ENCODE measurements around the gene LCE4A.

The LCE4A gene

DNA sequence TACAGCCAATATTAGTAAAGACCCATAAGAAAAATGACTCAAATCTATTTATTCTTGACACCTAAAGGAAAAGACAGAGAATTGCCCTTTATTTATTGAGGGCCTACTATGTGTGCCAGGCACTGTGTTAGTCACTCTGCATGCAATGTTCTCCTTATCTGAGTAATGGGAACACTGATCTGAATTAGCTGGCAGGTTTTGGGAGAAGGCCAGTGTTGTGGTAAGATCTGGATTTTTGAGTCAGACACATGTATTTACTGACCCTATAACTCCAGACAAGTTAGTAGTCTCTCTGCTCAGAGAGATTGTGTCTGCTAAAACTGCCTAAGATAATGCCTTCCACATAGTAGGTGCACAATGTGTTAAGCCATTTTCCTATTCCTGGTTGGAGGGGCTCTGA is 17.3 kb downstream of the LCE4A start:
- H3K36me3 Mint-ChIP-seq = no peaks in the 10 kb centered on the region
- no peaks in the 10 kb centered on the region for H3K9me3 Mint-ChIP-seq
- H3K4me1 Mint-ChIP-seq = no peaks in the 10 kb centered on the region
- ATAC-seq (ENCODE audit: low read depth) = no peak
- H3K27ac Mint-ChIP-seq = no peak overlapping the region
- no peak overlapping the region for H3K4me3 Mint-ChIP-seq
- peaks cover 2% of the 10 kb centered on the region for H3K27me3 Mint-ChIP-seq
- DNase-seq (ENCODE audit: low spot score in 2 of 2) = no peak

GRCh38 chr1:152728986-152729385 is 21.0 kb downstream of the LCE4A start:
- no peaks in the 10 kb centered on the region for H3K36me3 Mint-ChIP-seq
- no peaks in the 10 kb centered on the region for H3K4me1 Mint-ChIP-seq
- H3K4me3 Mint-ChIP-seq = no peak overlapping the region
- no peak overlapping the region for H3K27ac Mint-ChIP-seq
- ATAC-seq (ENCODE audit: low read depth) (no peak), DNase-seq (ENCODE audit: low spot score in 2 of 2) (no peak)
- no peaks in the 10 kb centered on the region for H3K9me3 Mint-ChIP-seq
- peaks cover 2% of the 10 kb centered on the region for H3K27me3 Mint-ChIP-seq

DNA sequence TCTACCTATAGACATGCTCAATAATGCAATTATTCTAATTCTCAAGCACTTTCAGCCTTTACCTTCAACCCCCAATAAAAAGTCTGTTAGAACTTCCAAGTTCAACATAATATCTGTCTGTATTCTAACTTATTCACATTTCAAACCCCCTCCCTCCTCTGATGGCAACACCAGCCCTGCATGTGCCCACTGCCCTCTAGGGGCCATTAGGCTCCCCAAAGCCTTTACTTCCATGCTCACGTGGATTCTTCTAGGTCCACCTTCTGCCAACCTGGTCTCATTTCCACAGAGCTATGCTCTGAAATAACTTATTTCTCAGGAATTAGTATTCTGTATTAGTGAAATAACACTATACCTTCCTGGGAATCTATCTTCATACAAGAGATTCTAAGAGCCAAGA is 27.7 kb downstream of the LCE4A start:
- no peak overlapping the region for H3K4me3 Mint-ChIP-seq
- H3K4me1 Mint-ChIP-seq = no peaks in the 10 kb centered on the region
- H3K27ac Mint-ChIP-seq = no peak overlapping the region
- no peaks in the 10 kb centered on the region for H3K36me3 Mint-ChIP-seq
- H3K27me3 Mint-ChIP-seq = peaks cover 10% of the 10 kb centered on the region
- no peak for DNase-seq (ENCODE audit: low spot score in 2 of 2)
- H3K9me3 Mint-ChIP-seq = no peaks in the 10 kb centered on the region
- no peak for ATAC-seq (ENCODE audit: low read depth)

DNA sequence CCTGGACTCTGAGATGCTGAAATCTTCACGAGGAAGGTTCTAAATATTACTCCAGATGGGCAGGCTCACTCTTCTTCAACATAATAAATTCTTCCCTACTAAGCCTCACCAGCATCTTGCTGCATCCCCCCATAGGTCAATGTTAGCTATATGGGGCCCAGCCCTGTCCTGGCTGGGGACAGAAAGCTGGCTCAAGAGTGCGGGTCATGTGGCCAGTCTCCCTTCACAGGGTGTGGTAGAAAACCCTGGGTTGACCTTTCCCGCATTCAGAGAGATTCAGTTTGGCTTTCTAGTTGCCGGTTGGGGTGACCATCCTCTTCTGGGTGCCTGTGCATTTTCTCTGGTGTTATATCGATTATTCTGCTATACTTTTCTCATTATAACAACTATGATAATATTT is 30.0 kb downstream of the LCE4A start:
- H3K9me3 Mint-ChIP-seq = no peaks in the 10 kb centered on the region
- DNase-seq (ENCODE audit: low spot score in 2 of 2) (no peak), ATAC-seq (ENCODE audit: low read depth) (no peak)
- H3K27ac Mint-ChIP-seq = no peak overlapping the region
- no peaks in the 10 kb centered on the region for H3K36me3 Mint-ChIP-seq
- H3K27me3 Mint-ChIP-seq = peaks cover 12% of the 10 kb centered on the region
- H3K4me1 Mint-ChIP-seq = no peaks in the 10 kb centered on the region
- no peak overlapping the region for H3K4me3 Mint-ChIP-seq

GRCh38 chr1:152739841-152740240 is 31.9 kb downstream of the LCE4A start:
- ATAC-seq (ENCODE audit: low read depth) (no peak), DNase-seq (ENCODE audit: low spot score in 2 of 2) (no peak)
- Mint-ChIP-seq H3K27me3 (peaks cover 15% of the 10 kb centered on the region), H3K36me3 (no peaks in the 10 kb centered on the region), H3K4me1 (no peaks in the 10 kb centered on the region), H3K4me3 (no peak overlapping the region), H3K27ac (no peak overlapping the region), H3K9me3 (no peaks in the 10 kb centered on the region)

- H3K27me3 Mint-ChIP-seq = peaks cover 15% of the 10 kb centered on the region
- H3K9me3 Mint-ChIP-seq = no peaks in the 10 kb centered on the region
- DNase-seq (ENCODE audit: low spot score in 2 of 2) (no peak), ATAC-seq (ENCODE audit: low read depth) (no peak)
- H3K36me3 Mint-ChIP-seq = no peaks in the 10 kb centered on the region
- no peaks in the 10 kb centered on the region for H3K4me1 Mint-ChIP-seq
- H3K4me3 Mint-ChIP-seq = no peak overlapping the region
- no peak overlapping the region for H3K27ac Mint-ChIP-seq
These were observed 33.7 kb downstream of the LCE4A start for GRCh38 chr1:152741656-152742055.

GRCh38 chr1:152743371-152744145 is 35.6 kb downstream of the LCE4A start:
- no peak for DNase-seq (ENCODE audit: low spot score in 2 of 2)
- H3K27me3 Mint-ChIP-seq = peaks cover 7% of the 10 kb centered on the region
- no peak overlapping the region for H3K27ac Mint-ChIP-seq
- no peaks in the 10 kb centered on the region for H3K4me1 Mint-ChIP-seq
- no peaks in the 10 kb centered on the region for H3K9me3 Mint-ChIP-seq
- H3K4me3 Mint-ChIP-seq = no peak overlapping the region
- no peak for ATAC-seq (ENCODE audit: low read depth)
- no peaks in the 10 kb centered on the region for H3K36me3 Mint-ChIP-seq

DNA sequence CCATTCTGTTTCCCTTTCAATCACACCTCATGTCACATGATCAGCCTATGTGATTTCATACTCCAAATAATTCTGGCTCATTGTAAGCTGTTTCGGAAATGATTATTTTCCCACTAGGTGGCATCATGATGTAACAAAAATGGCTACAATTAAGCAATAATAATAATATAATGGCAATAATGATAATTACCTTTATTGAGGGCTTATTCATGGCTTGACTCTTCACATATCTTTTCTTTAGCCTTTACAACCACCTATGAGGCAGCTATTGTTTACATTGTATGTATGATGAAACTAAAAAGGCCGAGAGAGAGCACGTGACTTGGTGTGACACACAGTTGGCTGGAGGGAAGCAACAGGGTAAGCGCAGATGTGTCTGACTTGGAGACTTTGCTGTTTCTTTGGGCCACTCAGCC is 37.3 kb downstream of the LCE4A start:
- Mint-ChIP-seq H3K36me3 (no peaks in the 10 kb centered on the region), H3K9me3 (no peaks in the 10 kb centered on the region), H3K27me3 (peaks cover 9% of the 10 kb centered on the region), H3K27ac (no peak overlapping the region), H3K4me1 (no peaks in the 10 kb centered on the region), H3K4me3 (no peak overlapping the region)
- no peak for ATAC-seq (ENCODE audit: low read depth)
- DNase-seq (ENCODE audit: low spot score in 2 of 2) = no peak

GRCh38 chr1:152745765-152746444 is 37.9 kb downstream of the LCE4A start:
- Mint-ChIP-seq H3K27ac (no peak overlapping the region), H3K4me1 (no peaks in the 10 kb centered on the region), H3K4me3 (no peak overlapping the region), H3K36me3 (no peaks in the 10 kb centered on the region), H3K27me3 (peaks cover 12% of the 10 kb centered on the region), H3K9me3 (no peaks in the 10 kb centered on the region)
- DNase-seq (ENCODE audit: low spot score in 2 of 2) = no peak
- no peak for ATAC-seq (ENCODE audit: low read depth)

DNA sequence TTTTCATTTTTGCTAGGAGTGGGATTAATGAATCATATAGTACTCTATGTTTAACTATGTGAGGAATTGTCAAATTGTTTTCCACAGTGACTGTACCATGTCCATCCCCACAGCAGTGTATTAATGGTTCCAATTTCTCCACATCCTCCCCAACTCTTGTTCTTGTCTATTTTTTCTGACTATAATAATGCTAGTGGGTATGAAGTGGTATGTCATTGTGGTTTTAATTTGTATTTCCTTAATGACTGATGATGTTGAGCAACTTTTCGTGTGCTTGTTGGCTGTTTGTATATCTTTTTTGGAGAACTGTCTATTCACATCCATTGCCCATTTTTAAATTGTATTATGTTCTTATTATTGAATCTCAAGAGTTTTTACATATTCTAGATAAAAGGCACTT is 39.9 kb downstream of the LCE4A start:
- H3K4me1 Mint-ChIP-seq = no peaks in the 10 kb centered on the region
- H3K4me3 Mint-ChIP-seq = no peak overlapping the region
- H3K27me3 Mint-ChIP-seq = peaks cover 14% of the 10 kb centered on the region
- H3K36me3 Mint-ChIP-seq = no peaks in the 10 kb centered on the region
- H3K27ac Mint-ChIP-seq = no peak overlapping the region
- ATAC-seq (ENCODE audit: low read depth) (no peak), DNase-seq (ENCODE audit: low spot score in 2 of 2) (no peak)
- H3K9me3 Mint-ChIP-seq = no peaks in the 10 kb centered on the region

DNA sequence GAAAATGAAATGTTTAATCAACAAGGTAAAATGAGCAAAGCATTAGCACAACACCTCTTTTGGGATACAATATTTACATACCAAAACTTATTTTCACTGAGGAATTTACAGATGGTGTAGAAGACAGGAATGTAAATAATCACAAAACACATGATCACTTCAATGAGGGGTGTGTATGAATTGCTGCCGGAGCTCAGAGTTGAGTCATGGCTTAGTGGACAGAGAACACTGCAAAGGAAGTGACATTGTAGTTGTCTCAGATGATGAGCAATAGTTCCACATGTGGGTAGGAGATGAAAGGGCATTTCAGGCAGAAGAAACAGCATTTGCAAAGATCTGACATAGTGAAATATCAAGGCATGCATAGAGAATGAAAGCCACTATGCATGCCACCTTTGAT is 44.3 kb downstream of the LCE4A start:
- H3K9me3 Mint-ChIP-seq = no peaks in the 10 kb centered on the region
- no peaks in the 10 kb centered on the region for H3K36me3 Mint-ChIP-seq
- no peak for DNase-seq (ENCODE audit: low spot score in 2 of 2)
- no peak overlapping the region for H3K4me3 Mint-ChIP-seq
- H3K27me3 Mint-ChIP-seq = peaks cover 14% of the 10 kb centered on the region
- H3K4me1 Mint-ChIP-seq = no peaks in the 10 kb centered on the region
- no peak overlapping the region for H3K27ac Mint-ChIP-seq
- ATAC-seq (ENCODE audit: low read depth) = no peak

- no peak for ATAC-seq (ENCODE audit: low read depth)
- no peak for DNase-seq (ENCODE audit: low spot score in 2 of 2)
- no peak overlapping the region for H3K27ac Mint-ChIP-seq
- no peaks in the 10 kb centered on the region for H3K9me3 Mint-ChIP-seq
- peaks cover 14% of the 10 kb centered on the region for H3K27me3 Mint-ChIP-seq
- H3K4me3 Mint-ChIP-seq = no peak overlapping the region
- H3K4me1 Mint-ChIP-seq = no peaks in the 10 kb centered on the region
- no peaks in the 10 kb centered on the region for H3K36me3 Mint-ChIP-seq
These were observed 45.6 kb downstream of the LCE4A start for GRCh38 chr1:152753586-152753985.

- no peak for ATAC-seq (ENCODE audit: low read depth)
- Mint-ChIP-seq H3K36me3 (no peaks in the 10 kb centered on the region), H3K4me3 (no peak overlapping the region), H3K27ac (no peak overlapping the region), H3K27me3 (peaks cover 17% of the 10 kb centered on the region), H3K9me3 (no peaks in the 10 kb centered on the region), H3K4me1 (no peaks in the 10 kb centered on the region)
- DNase-seq (ENCODE audit: low spot score in 2 of 2) = no peak
These were observed 48.9 kb downstream of the LCE4A start for GRCh38 chr1:152756872-152757271.

DNA sequence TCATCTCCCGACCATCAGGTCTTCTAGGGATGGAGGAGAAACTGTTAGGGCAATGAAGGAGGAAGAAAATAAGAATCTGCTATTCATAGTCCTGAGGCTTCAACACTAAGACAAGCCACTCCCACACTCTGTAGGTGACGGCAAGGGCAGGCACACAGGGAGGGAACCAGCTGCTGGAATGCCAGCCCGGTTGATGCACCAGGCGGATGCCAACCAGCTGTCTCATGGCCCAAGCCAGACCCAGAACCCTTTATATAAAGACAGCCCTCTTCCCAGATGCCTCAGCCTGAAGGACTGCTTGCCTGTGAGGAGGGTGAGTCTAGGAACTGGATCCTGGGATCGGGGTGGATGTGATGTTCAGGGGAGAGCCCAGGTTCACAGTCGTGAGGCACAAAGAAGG is 49.8 kb downstream of the LCE4A start, which contains the start of gene KPRP:
KPRP (plus strand) TSS at position 279 of the 400 bp plus-strand sequence. CDS start 1,564 bp downstream, outside the sequence.
- Mint-ChIP-seq H3K27me3 (peaks cover 14% of the 10 kb centered on the region), H3K4me1 (no peaks in the 10 kb centered on the region), H3K36me3 (no peaks in the 10 kb centered on the region), H3K27ac (no peak within 1 kb of the TSS), H3K4me3 (no peak within 1 kb of the TSS), H3K9me3 (no peaks in the 10 kb centered on the region)
- ATAC-seq (ENCODE audit: low read depth) (no peak), DNase-seq (ENCODE audit: low spot score in 2 of 2) (no peak)

DNA sequence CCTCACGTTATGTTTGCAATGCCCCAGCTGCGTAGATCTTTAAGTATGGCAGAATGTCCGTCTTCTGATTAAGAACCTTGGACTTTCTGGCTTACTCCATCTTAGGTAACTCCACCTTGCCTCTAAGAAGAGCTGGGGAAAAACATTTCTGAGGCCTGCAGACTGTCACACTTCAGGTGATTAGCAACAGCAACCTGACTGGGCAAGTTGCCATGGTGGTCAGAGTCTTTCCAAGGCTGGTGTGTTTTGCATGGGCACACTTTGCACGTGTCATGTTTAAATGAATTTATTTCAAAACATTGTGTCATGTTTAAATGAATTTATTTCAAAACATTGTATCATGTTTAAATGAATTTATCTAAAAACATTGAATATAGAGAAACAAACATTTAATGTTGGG is 50.7 kb downstream of the LCE4A start:
- Mint-ChIP-seq H3K27me3 (peaks cover 13% of the 10 kb centered on the region), H3K9me3 (no peaks in the 10 kb centered on the region), H3K4me3 (no peak overlapping the region), H3K27ac (no peak overlapping the region), H3K36me3 (no peaks in the 10 kb centered on the region), H3K4me1 (no peaks in the 10 kb centered on the region)
- ATAC-seq (ENCODE audit: low read depth) (no peak), DNase-seq (ENCODE audit: low spot score in 2 of 2) (no peak)

Measured in memory B cell (primary cell).